ENCODE results near the gene ZDHHC3.

DNA sequence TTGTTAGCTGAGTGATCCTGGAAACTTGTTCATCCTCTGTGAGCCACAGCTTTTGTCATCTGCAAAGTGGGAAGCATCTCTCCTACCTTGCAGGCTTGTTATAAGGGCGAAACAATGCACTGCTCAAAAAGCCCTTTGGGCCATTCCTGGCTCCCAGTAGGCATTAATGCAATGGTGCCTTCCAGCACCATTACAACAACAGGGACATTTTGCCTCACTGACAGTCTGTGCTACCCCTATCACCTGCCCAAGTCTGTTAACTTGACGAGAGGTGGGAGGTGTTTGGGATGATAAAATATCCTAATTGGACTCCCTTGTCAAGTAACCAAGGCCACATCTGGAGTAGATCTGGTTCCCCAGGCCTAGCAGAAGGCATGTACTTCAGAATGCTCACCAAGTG is 44.2 kb downstream of the ZDHHC3 start:
- TF ChIP-seq, protein P1, sequence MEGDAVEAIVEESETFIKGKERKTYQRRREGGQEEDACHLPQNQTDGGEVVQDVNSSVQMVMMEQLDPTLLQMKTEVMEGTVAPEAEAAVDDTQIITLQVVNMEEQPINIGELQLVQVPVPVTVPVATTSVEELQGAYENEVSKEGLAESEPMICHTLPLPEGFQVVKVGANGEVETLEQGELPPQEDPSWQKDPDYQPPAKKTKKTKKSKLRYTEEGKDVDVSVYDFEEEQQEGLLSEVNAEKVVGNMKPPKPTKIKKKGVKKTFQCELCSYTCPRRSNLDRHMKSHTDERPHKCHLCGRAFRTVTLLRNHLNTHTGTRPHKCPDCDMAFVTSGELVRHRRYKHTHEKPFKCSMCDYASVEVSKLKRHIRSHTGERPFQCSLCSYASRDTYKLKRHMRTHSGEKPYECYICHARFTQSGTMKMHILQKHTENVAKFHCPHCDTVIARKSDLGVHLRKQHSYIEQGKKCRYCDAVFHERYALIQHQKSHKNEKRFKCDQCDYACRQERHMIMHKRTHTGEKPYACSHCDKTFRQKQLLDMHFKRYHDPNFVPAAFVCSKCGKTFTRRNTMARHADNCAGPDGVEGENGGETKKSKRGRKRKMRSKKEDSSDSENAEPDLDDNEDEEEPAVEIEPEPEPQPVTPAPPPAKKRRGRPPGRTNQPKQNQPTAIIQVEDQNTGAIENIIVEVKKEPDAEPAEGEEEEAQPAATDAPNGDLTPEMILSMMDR (IDR thresholded peaks at IDR 0.05): no peak
- TF ChIP-seq POLR2AphosphoS5 (IDR thresholded peaks at IDR 0.05; ENCODE audit: low read depth, low read length) (no peak), TCF7L2 (IDR thresholded peaks at IDR 0.05; ENCODE audit: low read depth, low read length) (no peak), REST (IDR thresholded peaks at IDR 0.05; ENCODE audit: insufficient read depth in 1 of 2, low read depth in 2 of 2, low read length in 1 of 2) (no peak)
